ENCODE results near the gene UNC13A.
"Not testable (repeated sequence)": the region's sequence is repeated elsewhere in the genome, so short reads cannot be mapped to it uniquely, and the experiment has no call there.

The UNC13A gene

DNA sequence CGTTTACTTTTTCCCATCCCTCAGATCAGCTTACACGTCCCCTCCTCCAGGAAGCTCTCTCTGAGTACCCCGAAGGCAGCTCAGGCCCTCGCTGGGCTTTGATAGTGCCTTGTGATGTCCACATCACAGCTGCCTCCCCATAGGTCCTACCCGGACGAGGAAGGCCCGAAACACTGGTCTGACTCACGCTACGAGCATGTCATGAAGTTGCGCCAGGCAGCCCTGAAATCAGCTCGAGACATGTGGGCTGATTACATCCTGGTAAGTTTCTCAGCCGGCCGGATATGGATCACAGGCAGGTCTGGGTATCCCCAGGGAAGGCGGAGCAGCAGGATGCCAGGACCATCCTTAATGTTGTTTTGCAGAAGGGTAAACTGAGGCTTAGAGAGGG is 128.0 kb downstream of the UNC13A start:
- no peak for DNase-seq

DNA sequence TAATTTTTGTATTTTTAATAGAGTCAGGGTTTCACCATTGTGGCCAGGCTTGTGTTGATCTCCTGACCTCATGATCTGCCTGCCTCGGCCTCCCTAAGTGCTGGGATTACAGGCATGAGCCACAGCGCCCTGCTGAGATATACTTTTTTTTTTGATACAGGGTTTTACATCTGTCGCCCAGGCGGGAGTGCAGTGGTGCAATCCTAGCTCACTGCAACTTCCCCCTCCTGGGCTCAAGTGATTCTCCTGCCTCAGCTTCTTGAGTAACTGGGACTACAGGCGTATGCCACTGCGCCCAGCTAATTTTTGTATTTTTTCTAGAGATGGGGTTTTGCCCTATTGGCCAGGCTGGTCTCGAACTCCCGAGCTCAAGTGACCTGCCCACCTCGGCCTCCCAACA is 130.7 kb downstream of the UNC13A start:
- no peak for DNase-seq

DNA sequence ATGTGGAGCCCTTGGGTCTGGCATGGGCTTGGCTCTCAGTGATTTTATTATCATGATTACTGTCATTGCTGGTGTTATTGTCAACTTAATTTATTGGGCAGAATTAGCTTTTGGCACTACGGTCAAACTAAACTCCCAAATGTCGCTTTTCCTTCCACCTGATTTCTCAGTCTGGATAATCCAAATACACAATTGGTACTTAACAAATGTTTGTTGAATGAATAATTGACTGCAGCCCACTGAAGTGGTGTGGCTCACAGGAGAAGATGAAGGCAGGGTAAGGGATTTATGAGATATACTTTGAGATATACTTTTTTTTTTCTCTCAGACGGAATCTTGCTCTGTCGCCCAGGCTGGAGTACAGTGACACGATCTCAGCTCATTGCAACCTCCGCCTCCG is 131.2 kb downstream of the UNC13A start:
- DNase-seq = no peak

DNA sequence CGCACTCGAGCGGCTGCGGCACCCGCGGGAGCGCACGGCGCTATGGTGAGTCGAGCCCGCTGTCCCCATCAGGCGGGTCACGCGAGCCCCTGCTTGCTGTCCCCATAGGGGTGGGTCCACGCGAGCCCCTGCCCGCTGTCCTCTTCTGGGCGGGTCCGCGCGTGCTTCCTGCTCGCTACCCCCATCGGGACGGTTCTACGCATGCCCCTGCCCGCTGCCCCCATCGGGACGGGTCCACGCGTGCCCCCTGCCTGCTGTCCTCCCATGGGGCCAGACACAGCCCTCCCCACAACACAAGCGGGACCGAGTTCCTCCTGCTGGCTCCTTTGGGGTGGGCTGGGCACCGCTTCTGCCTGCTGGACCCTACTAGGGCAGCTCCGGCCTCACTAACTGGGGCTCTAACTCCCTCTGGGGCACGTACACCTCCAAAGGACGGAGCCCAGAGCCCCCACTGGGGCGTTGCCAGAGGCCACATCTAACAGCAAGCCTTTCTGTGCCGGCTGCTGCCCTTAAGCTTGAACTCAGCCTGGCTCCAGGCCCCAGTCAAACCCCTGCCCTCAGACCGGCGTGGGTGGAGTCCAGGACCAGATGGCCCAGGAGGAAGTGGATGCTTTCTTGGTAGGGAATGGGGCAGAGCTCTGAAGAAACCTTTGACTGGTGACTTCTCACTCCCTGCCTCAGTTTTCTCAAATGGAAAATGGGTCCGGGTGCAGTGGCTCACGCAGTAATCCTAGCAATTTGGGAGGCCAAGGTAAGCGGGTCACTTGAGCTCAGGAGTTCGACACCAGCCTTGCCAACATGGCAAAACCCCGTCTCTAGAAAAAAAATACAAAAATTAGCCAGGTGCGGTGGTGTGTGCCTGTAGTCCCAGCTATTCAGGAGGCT is 132.0 kb downstream of the UNC13A start:
- peak; percentile 10 for DNase-seq

DNA sequence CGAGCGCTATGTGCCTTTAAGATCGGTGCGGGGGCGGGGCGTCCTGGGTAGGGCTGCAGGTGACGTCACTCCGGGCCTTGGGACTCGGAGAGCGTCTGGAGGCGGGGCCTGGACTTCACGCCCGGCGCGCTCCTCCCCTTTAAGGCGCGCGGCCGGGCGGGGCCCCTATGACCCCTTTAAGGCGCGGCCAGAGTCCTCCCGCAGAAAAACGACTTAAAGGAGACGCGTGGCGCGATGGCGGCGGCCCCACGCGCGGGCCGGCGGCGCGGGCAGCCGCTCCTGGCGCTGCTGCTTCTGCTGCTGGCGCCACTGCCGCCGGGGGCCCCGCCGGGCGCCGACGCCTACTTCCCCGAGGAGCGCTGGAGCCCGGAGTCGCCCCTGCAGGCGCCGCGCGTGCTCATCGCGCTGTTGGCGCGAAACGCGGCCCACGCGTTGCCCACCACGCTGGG is 132.7 kb downstream of the UNC13A start, which contains the start of gene COLGALT1:
Gene COLGALT1, plus strand, starts transcription at position 170 of the 449 bp plus-strand sequence. Its CDS starts 65 bp downstream, at position 235.
- DNase-seq = peak; percentile 89

DNA sequence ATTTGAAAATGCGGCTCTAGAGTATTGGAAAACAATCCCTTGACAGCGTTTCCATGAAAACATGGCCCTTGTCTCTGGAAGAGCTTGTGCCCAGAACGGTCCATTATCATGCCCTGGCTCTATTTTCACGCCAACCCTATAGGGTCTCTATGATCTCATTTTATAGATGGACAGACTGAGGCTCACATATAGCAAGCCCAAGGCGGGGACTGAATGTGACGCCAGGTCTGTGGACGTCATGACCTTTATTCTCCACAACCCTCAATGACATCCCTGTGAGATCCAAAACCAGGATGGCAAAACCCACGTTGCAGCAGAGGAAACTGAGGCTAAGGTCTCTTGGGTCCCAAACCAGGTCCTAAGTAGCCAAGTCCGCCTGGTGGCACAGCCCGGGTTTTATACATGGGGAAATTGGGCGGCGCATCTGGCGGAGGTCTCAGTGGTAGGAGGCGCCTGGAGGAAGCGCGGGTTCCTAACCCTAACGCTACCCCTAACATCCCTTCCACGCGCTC is 133.1 kb downstream of the UNC13A start:
- DNase-seq = no peak

DNA sequence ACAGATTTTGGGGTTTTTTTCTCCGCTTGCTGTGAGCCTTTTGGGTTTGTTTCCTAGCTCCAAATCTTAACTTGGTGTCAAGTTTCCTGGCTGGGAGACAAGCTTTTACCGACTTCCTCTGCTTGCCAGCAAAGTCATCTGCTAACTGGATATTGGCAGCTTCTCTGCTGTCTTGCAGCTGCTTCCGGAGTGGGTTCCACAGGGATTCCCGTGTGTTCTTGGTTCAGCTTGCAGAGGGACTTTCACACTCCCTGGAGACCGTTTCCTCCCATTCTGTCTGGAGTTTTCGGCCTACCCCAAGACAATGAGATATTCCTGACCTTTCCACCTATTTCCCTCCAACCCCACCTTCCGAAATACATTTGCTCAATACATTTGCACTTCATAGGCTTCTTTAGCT is 134.9 kb downstream of the UNC13A start:
- DNase-seq = no peak

DNA sequence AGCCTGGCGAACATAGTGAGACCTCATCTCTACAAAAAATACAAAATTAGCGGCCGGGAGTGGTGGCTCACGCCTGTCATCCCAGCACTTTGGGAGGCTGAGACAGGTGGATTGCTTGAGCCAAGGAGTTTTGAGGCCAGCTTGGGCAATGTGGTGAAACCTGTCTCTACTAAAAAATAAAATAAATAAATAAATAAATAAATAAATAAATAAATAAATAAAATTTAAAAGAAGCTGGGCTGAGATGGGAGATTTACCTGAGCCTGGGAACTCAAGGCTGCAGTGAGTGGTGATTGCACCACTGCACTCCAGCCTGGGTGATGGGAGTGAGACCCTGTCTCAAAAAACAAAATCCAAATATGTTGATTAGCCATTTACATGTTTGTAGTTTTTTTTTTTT is 135.4 kb downstream of the UNC13A start:
- DNase-seq = not testable (repeated sequence)

Measured in kidney glomerular epithelial cell (primary cell).